HG03108 (cell line): ENCODE data around the gene AP3D1.
A peak's percentile ranks its signal among the peaks of the same experiment; 100 is the strongest.
"Not testable (repeated sequence)": the region's sequence is repeated elsewhere in the genome, so short reads cannot be mapped to it uniquely, and the experiment has no call there.

ENCODE experiments used
- ATAC-seq: cut with Tn5 transposase; IDR thresholded peaks from one replicate; pipeline ENCODE4 v1.9.1; 2021; ENCODE audit warnings: moderate library complexity; ENCODE audit not compliant: unreplicated experiment

The AP3D1 gene

DNA sequence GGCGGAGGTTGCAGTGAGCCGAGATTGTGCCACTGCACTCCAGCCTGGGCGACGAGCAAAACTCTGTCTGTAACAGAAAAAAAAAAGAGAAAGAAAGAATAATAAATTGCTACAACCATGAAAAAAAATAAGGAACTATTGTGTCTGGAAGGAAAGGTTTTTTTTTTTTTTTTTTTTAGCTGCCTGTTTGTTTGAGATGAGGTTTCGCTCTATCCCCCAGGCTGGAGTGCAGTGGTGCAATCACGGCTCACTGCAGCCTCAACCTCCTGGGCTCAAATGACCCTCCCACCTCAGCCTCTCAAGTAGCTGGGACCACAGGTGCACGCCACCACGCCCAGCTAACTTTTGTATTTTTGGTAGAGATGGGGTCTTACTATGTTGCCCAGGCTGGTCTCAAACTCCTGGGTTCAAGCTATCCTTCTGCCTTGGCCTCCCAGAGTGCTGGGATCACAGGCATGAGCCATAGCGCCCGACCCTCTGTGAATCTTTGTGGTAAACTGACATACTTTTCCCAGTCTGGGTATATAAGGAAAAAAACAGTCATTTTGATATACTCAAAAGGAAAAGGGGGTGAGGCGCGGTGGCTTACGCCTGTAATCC lies 59.3 kb downstream of the AP3D1 start:
- ATAC-seq: not testable (repeated sequence)

DNA sequence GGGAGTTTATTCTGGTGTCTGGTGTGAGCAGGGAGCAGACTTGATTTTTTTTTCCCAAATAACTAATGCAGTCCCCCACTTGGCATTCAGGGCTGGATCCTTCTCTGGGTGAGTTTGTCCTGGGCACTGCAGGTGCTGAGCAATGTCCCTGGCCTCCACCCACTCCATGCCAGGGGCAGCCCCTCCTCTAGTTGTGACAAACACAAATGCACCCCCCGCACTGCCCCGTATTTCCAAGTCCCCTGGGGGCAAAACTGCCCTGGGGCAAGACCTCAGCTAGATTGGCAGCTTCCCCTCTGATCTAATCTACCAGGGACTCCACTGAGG lies 61.7 kb downstream of the AP3D1 start:
- peak; percentile 8 for ATAC-seq

DNA sequence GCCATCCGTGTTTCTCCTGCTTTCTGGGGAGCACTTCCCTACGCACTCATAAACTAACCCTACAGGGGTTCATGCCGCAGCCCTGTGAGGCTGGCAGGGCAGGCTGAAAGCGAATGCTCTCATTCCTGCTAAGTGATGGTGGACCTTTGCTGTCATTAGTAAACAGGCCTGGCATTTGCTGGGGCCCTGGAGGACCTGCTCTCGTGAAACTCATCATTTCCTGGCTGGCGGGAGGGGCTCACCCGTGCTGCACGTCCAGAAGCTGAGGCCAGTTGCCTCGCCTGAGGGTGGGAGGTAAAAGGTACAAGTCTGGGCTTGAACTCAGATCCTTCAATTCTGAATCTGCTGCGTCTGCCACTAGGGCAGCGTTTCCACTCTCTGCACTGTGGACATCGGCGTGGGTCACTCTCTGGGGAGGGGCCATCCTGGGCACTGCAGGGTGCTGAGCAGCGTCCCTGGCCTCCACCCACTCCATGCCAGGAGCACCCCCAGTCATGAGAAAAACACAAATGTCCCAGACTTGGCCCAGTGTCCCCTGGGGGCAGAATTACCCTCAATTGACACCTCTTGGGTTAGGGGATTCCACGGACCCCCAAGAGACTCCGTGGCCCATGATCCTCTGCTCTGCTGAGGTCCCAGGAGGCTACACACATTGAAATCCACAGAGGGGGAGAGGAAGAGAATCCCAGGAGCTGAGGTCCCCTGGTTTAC lies 62.2 kb downstream of the AP3D1 start:
- ATAC-seq: no peak

DNA sequence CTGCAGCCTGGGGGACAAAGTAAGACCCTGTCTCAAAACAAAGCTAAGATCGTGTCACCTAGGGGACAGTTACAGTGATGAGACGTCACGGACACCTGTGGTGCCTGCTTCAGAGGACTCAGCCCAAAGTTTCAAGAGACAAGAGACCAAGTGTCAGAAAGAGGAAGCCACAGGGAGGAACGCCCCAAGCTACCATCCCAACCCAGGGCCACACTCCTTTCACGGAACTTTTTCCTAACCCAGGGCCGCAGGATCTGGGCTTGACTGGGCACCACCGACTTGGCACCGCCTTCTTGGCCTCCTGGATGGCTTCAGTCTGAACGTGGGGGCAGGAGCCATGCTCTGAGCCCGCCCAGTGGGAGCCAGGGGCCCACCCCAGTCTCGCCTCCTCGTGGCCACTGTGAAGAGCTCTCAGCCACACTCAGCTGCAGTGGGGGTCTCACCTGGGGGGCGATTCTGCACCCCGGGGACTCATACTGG lies 63.7 kb downstream of the AP3D1 start:
- peak; percentile 23 for ATAC-seq

DNA sequence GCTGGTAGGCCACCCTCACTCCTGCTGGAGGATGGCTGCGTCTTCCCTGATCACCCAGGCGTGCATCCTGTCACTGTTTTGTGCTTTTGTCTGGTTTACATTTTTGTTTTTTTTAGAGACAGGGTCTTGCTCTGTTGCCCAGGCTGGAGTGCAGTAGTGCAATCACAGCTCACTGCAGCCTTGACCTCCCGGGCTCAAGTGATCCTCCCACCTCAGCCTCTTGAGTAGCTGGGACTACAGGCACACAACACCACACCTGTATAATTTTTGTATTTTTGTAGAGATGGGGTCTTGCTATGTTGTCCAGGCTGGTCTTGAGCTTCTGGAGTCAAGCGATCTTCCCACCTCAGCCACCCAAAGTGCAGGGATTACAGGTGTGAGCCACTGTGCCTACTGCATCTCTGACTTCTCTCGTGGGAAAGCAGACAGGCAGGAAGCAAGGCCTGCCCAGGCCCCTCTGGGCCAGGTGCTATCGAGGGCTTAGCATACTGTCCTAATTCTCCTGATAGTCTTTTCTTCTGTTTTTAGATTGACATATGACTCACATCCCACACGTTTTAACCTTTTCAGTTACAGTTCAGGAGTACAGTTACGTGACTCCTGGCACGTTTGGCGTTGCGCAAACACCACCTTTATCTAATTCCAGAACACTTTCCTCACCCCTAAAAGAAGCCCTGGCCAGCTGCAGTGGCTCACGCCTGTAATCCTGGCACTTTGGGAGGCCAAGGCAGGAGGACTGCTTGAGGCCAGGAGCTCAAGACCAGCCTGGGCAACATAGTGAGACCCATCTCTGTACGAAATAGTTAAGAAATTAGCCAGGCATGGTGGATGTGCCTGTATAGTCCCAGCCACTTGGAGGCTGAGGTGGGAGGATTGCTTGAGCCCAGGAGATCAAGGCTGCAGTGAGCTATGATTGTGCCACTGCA lies 64.4 kb downstream of the AP3D1 start:
- ATAC-seq: peak; percentile 20

DNA sequence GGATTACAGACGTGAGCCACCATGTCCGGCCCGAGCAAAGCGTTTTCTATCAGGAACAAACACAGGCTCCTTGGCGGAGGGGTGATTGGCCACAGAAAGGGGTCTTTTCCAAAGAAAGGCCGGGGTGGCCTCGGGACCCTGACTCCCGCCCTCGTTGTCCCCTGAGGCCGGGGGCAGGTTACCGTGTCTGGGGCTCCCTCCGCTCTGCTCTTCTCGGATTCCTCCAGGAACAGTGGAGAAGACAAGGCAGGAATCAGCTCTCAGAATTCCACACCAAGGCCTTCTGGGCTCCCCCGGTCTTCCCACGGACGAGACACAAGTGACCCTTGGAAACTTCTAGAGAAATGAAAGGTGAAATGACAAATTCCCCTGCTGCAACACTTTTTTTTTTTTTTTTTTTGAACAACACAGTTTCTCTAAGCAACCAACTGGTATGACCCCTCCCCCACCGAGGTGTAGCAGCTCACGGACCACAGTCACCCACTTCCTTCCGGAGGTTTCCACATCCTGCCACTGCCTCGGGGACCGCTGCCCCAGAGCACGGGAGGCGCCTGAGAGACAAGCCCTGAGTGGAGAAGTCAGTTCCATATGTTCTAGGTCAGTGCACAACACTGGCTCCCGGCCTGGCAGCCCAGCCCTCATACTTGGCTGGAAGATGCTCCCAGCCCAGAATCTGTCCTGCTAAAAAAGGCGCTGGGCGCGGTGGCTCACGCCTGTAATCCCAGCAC lies 66.2 kb downstream of the AP3D1 start:
- ATAC-seq: peak; percentile 20

DNA sequence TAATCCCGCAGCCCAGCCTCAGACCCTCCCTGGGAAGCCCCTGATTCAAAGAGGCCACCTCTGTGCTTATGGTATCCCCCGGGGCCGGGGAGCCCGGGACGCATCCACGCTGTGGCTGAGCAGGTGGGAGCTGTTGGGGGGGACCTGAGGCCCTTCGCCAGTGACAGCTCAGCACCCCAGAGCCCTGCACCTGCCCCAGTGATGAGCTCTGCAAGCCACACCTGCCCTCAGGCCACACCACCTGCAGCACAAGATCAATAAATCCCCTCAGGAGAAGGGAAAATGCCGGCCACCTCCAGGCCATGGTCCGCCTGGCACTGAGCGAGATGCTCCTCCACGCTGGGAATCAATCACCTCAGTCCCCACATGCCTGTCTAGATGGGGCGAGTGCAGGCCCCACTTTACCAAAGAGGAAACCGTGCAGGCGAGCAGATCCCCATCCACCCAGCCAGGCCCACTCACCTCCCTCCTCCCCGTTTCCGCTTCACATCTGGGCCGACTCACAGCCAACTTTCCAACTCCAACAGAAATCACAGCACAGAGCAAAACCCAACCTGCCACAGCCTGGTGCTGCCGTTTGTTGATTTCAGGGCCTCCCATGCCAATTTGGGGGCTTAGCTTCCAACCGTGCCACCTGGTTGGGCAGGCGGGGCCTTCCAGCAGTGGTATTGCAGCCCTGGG lies 68.1 kb downstream of the AP3D1 start:
- ATAC-seq: no peak

DNA sequence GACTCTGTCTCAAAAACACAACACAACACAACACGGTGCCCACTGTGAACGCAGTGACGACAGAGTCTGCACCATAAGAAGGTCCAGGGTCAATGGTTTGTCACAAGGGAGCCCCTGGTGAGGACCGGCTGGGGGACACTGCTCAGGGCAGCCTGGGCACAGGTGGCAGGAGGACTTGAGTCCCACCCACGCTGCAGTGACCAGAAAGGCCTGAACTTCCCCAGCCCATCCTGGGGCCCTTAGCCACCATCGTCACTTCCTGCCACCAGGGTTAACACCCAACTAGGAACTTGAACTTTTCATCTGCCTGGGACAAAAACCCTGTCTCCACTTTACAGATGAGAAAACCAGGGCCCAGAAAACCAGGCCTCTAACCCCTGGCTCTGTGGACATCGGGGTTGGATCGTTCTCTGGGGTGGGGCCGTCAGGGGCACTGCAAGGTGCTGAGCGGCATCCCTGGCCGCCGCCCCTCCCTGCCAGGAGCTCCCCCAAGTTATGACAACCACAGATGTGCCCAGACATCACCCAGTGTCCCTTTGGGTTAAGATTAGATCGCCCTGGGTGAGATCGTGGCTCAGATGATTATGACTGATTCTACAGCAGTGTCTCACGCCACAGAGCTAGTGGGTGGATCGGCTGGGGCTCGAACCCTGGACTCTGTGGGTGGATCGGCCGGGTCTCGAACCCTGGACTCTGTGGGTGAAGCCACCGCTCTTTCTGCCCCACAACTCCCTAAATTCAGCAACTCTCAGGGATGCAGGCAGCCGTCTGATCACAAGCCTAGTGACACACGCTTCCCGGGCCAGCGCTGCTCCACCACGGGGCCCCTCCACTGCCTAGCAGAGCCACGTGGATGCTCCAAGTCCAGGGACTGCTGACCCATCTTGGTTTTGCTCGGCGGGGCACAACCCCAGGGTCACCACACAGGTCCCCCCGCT lies 69.2 kb downstream of the AP3D1 start:
- no peak for ATAC-seq

DNA sequence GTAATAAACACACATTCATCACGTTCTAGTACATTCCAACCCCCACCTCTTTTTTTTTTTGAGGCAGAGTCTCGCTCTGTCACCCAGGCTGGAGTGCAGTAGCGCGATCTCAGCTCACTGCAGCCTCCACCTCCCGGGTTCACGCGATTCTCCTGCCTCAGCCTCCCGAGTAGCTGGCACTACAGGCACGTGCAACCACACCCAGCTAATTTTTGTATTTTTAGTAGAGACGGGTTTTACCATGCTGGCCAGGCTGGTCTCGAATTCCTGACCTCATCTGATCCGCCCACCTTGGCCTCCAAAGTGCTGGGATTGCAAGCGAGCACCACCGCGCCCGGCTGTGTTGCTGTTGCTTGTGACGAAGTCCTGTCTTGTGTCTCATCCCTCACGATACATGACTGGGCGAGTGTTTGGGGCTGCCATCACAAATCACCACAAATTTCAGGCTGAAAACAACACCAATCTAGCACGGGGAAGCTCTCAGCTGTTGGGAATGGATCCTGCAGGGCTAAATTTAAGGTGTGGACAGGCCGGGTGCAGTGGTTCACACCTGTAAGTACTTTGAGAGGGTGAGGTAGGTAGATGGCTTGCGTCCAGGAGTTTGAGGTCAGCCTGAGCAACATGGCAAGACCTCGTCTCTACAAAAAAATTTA lies 70.9 kb downstream of the AP3D1 start:
- ATAC-seq: no peak

DNA sequence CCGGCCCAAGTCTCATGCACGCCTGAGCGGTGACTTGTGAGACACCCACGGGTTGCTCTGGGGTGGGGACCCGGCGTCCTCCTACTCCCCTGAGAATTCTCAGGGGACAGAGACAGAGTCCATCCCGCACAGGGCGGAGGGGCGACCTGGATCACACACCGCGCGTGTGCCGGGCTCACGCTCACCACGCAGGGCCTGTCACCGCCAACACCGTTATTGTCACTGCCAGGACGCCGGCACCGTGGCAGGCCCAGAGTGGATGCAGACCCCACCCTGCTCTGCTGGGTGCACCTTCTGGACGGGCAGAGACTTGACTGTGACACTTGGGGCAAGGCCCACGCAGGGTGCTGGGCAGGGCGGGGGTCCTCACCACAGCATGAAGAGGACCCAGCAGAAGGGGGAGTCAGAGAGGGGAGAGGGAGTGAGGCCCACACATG lies 71.5 kb downstream of the AP3D1 start:
- ATAC-seq: no peak

DNA sequence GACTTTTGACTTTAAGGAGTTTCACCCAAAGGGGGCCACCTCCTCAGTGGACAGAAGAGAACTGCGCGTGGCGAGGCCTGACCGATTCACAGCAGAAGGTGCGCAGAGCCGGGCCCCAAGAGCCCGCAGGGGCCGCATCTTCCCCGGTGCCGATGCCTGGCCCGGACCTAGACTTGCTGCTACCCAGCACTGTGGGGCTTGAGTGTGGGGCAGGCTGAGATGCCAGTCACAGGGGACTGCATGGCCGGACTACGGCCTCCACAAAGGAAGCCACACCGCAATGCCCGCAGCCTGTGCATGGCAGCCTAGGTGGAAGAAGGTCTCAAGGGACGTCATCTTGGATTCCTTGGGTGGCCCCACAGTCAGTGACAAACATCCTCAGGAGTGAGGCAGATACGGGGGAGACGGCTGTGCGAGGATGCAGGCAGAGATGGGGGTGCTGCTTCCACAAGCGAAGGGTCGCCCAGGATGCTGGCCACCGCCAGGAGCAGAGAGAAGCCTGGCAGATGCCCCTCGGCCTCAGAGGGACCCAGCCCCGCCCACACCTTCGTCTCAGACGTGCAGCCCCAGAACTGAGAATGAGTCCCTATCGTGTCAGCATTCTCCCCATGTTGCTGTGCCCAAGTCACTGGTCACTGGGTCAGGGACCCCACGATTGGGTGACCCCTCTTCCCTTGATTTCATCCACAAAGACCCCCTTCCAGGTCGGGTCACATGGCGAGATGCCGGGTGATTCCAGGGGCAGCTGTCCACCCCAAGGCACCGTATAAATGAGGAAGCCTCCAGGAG lies 72.1 kb downstream of the AP3D1 start:
- no peak for ATAC-seq

DNA sequence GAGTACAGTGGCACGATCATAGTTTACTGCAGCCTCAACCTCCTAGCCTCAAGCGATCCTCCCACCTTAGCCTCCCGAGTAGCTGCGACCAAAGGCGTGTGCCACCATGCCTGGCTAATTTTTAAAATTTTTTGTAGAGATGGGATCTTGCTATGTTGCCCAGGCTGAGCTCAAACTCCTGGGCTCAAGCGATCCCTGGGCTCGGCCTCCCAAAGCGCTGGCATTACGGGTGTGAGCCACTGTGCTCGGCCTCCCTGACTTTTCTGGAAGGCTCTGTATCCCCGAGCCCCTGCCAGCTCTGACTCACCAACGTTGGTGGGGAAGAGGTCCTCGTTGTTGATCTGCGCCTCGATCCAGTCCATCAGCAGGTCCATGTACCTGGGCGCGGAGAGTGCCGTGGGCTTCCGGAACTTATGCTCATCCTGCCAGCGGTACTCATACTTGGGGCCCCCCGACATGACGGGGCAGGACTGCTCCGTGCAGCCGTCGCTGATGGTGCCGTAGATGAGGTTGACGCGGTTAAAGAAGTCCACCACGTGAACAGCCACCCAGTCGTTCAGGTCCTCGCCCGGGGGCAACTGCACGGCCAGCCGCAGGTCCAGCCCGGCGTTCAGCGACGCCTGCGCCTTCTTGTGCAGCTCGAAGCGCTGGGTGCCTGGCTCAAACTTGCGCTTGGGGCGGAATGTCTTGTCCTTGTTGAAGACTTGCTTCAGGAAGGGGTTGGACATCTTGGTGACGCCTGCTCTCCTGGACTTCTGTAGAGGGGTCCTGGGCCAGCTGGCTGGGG lies 73.3 kb downstream of the AP3D1 start:
- ATAC-seq: no peak

DNA sequence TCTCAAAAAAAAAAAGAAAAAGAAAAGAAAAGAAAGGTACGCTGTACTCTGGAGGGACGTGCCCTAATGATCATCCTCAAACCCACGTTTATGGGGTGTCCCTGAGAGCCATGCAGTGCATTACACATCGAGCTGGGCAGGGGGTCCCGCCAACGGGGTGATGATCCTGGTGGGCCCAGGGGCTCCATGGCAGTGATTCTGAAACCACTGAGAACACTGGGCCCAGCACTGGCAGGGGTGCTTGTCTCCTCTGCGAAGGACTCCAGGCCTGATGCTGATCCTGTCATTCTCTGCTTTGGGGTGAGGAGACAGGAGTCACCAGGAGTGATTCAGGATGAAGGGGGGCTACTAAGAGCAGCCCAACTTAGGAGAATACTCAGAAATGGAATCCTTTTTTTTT lies 74.0 kb downstream of the AP3D1 start:
- no peak for ATAC-seq

DNA sequence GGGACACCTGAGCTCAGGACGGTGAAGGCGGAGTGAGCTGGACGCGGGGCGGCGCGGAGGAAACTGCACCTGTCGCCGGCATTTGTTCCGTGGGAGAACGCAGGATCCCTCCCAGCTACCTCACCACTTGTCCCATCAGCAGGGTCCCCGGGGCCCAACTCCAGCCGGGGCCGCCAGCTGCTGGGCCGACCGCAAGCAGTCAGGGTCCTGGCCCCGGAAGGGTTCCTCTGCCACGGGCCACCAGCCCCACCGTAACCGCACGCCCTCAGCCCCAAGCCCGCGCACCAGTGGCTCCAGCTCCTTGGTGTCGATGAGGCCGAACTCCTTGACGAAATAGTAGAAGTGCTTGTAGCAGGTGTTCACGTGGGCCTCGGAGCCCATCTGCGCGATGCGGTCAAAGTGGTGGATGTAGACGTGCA lies 74.8 kb downstream of the AP3D1 start:
- ATAC-seq: no peak

DNA sequence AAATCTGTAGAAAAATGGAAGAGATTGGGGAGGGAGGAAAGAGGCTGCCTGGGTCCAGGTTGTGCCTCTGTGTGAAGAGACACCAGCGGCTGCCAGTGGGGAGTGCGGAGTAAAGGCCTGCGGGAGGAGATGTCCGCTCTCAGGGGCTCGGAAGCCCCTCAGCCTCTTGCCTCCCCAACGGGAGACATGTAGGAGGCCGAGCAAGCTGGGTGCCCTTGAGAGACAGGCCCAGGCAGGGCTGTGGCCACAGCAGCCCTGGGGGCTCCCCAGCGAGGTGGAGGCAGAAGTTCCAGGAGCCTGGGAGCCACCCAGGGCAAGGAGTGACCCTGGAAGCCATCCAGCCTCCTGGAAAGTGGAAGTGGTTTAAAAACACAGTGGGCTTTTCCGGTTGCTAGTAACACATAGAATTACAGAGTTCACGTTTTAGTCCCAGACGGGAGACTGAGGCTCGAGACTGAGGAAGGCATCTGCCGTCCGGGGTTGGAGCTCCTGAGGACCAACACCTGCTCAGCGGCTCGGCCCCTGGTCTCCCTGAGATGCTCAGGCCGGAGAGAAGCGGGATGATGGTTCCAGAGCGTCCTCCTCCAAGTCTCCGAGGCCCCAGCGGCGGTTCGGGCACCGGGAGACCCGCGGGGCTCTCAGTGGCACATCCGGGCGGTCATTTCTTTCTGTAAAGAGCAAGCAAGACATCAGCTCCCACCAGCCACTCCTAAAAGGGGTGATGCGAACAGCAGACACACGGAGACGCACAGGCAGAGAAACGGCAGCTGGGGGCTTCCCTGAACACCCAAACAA lies 78.4 kb downstream of the AP3D1 start:
- ATAC-seq: no peak

DNA sequence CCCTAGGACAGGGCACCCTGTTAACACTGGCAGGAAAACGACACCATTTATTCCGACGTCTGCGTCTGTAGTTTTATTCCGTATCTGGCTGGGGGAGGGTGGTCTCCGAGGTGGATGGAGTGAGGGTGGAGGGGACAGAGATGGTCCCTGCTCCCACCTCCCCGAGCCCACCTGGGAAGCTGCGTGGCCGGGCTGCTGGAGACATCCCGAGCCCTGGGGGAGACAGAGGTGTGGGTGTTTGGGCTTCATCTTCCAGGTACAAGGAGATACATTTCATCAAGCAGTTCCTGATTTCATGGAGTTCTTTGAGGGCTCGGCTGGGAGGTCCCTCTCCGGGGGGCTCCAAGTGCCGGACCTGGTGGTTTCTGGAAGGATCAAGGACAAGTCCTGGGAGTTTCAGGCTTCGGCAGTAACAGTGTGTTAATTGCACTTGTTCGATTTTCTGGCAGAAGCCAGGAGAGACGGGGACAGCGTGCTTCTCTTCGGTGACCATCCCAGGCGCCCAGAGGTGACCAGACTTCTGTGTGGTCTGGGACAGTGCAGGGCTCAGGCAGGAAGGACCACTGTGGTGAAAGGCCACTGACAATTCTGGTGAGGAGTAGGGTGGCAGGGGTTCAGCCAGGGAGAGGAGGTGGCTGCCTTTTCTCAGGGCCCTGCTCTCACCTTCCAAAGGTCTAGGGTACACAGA lies 80.2 kb downstream of the AP3D1 start:
- ATAC-seq: no peak
